Measurements from ENCODE around the gene TBL1X. TPM values are rescaled to one million over a fixed set of nuclear protein-coding genes. Genes with fewer than 3 reads are reported as not detected.
"Not testable (repeated sequence)": the region's sequence is repeated elsewhere in the genome, so short reads cannot be mapped to it uniquely, and the experiment has no call there.

Gene TBL1X
- polyA plus RNA-seq, 3 donors, result 12.5 to 19.5 (median 13.8) TPM

GRCh38 chrX:9456250-9457074 is 8.4 kb upstream of the TBL1X start:
- peak; percentile 66 to 77 (median 66) for DNase-seq
- Mint-ChIP-seq H3K9me3 (peaks cover 0 to 11% (median 0%) of the 10 kb centered on the region in 7 donors), H3K27me3 (ENCODE audit: low read depth in 3 of 3) (peaks cover 0 to 22% (median 0%) of the 10 kb centered on the region in 3 donors), H3K36me3 (no peaks in the 10 kb centered on the region), H3K4me1 (peaks cover 34% of the 10 kb centered on the region), H3K27ac (peak overlapping the region; percentile 92 to 96 (median 94)), H3K4me3 (no peak overlapping the region)
- no peaks in the 10 kb centered on the region for H3K36me3 ChIP-seq (replicated peaks in 1 of 2; ENCODE audit: control insufficient read depth in 1 of 2, insufficient read depth in 2 of 2, low read length in 2 of 2)
- H3K4me1 ChIP-seq (ENCODE audit: control insufficient read depth in 1 of 2, insufficient read depth in 2 of 2, low read length in 2 of 2), result peaks cover 34 to 48% of the 10 kb centered on the region in 2 donors
- peaks cover 0 to 7% of the 10 kb centered on the region in 2 donors for H3K27me3 ChIP-seq (ENCODE audit: control insufficient read depth in 2 of 2, insufficient read depth in 2 of 2, low read length in 2 of 2)
- H3K79me2 ChIP-seq (ENCODE audit: insufficient read depth, low read length), result no peaks in the 10 kb centered on the region
- H3K4me2 ChIP-seq (replicated peaks; ENCODE audit: extremely low read depth, low read length, poor library complexity, severe bottlenecking), result no peak overlapping the region
- H4K20me1 ChIP-seq (ENCODE audit: insufficient read depth, low read length), result no peaks in the 10 kb centered on the region
- H3K9me3 ChIP-seq (replicated peaks in 1 of 2; ENCODE audit: control insufficient read depth in 1 of 2, insufficient read depth in 1 of 2, low read length in 2 of 2), result no peaks in the 10 kb centered on the region
- H2AFZ ChIP-seq (ENCODE audit: insufficient read depth, low read depth, low read length, poor library complexity, severe bottlenecking), result no peak overlapping the region
- H3K4me3 ChIP-seq (replicated peaks in 1 of 3; ENCODE audit: low read depth in 2 of 3, low read length in 3 of 3), result no peak overlapping the region
- 100% methylated on average over 1 of the region's 8 CpGs for WGBS (ENCODE audit: insufficient coverage)
- no peak overlapping the region for H3K9ac ChIP-seq (ENCODE audit: insufficient read depth, low read length, poor library complexity, severe bottlenecking)
- no peak for TF ChIP-seq CTCF (IDR thresholded peaks at IDR 0.05)
- peak overlapping the region; percentile 77 to 83 for H3K27ac ChIP-seq (ENCODE audit: low read depth in 1 of 2, low read length in 2 of 2)
- intact Hi-C loops (cut with micrococcal nuclease), result no loop called here

GRCh38 chrX:9458034-9458433 is 6.8 kb upstream of the TBL1X start:
- H3K27ac ChIP-seq (ENCODE audit: low read depth in 1 of 2, low read length in 2 of 2); H3K4me2 ChIP-seq (replicated peaks; ENCODE audit: extremely low read depth, low read length, poor library complexity, severe bottlenecking); H3K9ac ChIP-seq (ENCODE audit: insufficient read depth, low read length, poor library complexity, severe bottlenecking); H3K4me3 ChIP-seq (replicated peaks in 1 of 3; ENCODE audit: low read depth in 2 of 3, low read length in 3 of 3); H3K9me3 ChIP-seq (replicated peaks in 1 of 2; ENCODE audit: control insufficient read depth in 1 of 2, insufficient read depth in 1 of 2, low read length in 2 of 2); H3K36me3 ChIP-seq (replicated peaks in 1 of 2; ENCODE audit: control insufficient read depth in 1 of 2, insufficient read depth in 2 of 2, low read length in 2 of 2); H3K27me3 ChIP-seq (ENCODE audit: control insufficient read depth in 2 of 2, insufficient read depth in 2 of 2, low read length in 2 of 2); H4K20me1 ChIP-seq (ENCODE audit: insufficient read depth, low read length); intact Hi-C loops (cut with micrococcal nuclease); H2AFZ ChIP-seq (ENCODE audit: insufficient read depth, low read depth, low read length, poor library complexity, severe bottlenecking); H3K4me3 Mint-ChIP-seq; H3K36me3 Mint-ChIP-seq; H3K9me3 Mint-ChIP-seq; H3K79me2 ChIP-seq (ENCODE audit: insufficient read depth, low read length); DNase-seq: not testable (repeated sequence)
- H3K27ac Mint-ChIP-seq, result peak overlapping the region in 1 of 7 donors; percentile 53
- H3K4me1 ChIP-seq (ENCODE audit: control insufficient read depth in 1 of 2, insufficient read depth in 2 of 2, low read length in 2 of 2), result peaks cover 42 to 62% of the 10 kb centered on the region in 2 donors
- peaks cover 42% of the 10 kb centered on the region for H3K4me1 Mint-ChIP-seq
- peaks cover 0 to 18% (median 1%) of the 10 kb centered on the region in 3 donors for H3K27me3 Mint-ChIP-seq (ENCODE audit: low read depth in 3 of 3)
- 88% methylated on average over 3 of the region's 12 CpGs for WGBS (ENCODE audit: insufficient coverage)
